NCI-H1694 (cell line): Measurements from ENCODE around the gene CLPSL2.
"Not testable (repeated sequence)": the region's sequence is repeated elsewhere in the genome, so short reads cannot be mapped to it uniquely, and the experiment has no call there.

Source experiments
- DNase-seq: peaks from one replicate; lab custom pipeline; 2025; lab: John Stamatoyannopoulos, UW

The CLPSL2 gene

DNA sequence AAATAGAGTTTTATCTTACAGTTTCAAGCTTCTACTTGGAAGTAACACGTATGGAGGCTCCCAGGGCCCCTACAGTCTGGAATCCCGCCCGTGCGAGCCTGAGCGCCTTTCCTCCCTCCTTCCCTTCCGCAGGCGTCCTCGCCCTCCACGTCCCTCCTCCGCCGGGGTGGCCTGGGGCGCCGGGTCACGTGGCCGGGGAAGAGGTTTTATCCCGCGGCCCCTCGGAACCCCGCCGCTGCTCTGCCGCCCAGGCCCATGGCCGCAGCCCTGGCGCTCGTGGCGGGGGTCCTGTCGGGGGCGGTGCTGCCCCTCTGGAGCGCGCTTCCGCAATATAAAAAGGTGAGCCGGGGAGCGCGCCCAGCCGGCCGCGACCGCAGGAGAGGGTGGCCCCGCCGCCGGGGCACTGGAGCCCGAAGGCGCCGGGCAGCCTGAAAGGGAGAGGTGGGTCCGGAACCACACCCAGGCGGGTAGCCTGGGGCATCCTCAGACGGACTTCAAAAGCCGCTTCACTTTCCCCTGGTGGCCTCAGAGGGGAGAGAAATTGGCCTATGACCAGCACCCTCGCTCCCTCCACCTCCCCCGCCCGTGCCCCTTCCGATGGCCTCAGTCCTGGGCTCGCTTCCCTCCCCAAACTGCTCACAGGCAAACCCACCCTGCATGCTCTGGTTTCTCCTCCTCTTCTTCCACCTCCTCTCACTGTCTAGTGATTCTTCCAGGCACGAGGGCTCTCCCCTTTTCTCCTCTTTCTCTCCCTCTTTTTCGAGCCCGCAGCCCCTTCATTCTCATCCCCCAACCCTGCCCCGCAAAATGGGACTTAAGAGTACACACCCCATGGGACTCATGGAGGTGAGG lies at the start of gene CLPSL2:
Gene CLPSL2 (plus strand): TSS at position 235 of the 852 bp plus-strand sequence. CDS start 21 bp downstream, at position 256.
- no peak for DNase-seq

DNA sequence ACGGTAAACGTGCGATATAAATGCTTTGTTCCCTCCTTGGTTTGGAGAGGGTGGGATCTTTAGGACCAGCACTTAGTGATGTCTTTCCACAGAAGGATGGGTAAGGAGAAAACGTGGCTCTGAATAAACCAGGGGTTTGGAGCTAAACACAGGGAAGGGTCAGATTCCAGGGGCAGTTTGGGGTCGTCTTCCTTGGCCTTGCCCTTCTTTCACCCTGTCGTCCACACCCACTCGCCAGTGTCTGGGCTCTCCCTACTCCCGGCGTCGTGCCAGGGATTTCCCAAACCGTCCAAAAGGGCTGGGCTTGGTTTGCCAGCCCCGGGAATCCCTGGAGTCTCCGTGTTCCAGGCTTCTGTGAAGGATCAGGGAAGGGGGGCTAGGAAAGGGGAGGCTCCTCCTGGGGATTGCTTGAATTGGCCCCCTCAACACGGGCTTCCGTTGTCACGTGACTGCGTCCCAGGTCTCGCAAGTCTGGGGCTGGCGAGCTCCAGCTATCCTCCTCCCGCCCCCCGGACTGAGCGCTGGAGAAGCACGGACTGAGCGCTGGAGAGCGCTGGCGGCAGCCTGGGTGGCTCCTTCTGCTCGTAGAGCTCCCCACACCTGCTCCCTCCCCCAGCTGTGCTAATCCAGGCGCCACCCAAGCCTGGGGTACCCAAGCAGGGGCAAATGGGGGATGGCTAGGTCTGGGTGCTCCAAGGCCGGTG lies 49.0 kb upstream of the CLPSL2 start:
- DNase-seq: peak; percentile 74

GRCh38 chr6:35727935-35728682 lies 48.3 kb upstream of the CLPSL2 start:
- peak; percentile 43 for DNase-seq

GRCh38 chr6:35728683-35729678 lies 47.4 kb upstream of the CLPSL2 start:
- DNase-seq: no peak

- DNase-seq: no peak
These were observed 46.7 kb upstream of the CLPSL2 start for GRCh38 chr6:35729722-35730121.

DNA sequence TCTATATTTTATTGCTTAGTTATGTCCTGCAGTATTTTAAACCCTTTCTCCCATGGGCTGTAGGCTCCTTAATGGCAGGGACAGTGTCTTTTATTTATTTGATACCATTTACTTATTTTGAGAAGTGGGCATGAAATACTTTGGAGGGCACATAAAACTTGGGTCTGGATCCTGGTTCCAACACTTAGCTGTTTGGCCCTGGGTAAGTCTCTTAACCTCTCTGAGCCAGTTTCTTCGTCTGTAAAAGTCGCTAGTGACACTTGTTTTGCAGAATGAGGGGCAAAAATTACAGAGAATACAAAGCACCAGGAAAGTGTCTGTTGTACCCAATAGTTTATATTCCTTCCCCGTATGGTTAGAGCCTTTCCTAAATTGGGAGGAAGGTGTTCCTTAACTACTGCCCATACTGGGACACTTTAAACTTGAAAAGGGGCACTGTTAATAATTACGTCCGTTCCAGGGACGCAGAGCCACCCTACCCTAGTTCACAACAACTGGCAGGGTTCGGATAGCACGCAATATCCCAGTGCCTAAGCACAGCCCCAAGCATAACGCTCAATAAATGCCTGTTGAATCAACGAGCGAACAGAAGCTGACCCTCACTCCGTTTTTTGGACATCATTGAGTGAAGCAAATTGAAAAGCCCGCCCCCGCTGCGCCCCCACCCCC lies 45.5 kb upstream of the CLPSL2 start:
- DNase-seq: no peak

GRCh38 chr6:35731414-35731735 lies 45.0 kb upstream of the CLPSL2 start:
- DNase-seq: peak; percentile 74

DNA sequence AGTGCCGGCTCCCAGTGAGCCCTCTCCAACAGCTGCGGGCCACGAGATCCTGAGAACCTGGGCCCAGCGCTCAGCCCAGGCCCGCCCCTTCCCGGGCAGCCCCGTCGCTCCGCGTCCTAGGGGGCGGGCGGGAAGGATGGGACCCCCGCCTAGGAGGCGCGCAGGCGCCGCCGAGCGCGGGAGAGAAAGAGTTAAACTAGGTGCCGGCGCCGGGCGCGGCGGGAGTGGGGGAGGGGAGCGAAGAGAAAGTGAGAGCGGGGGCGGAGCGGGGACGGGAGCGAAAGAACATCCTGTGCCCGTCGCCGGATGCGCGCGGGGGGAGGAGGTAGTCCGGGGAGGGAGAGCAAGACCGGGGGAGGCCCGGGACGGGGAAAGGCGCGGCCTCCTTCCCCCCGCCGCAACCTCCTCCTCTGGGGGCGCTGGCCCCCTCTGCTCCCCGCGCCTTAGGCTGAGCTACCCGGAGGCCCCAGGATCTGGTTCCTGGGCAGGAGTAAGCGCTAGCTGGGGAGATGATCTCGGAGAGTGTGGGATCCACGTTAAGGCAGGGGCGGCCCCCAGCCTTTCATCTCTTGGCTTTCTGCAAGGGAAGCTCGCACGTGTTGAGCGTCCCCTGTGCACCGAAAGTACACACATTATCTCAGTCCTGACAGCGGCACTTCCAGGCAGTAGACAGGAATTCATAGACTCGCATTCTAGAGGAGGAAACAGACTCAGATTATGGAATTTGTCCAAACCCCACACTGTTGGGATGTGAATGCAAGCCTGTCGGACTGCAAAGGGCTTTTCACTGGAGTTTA lies 44.5 kb upstream of the CLPSL2 start:
- peak; percentile 67 for DNase-seq

GRCh38 chr6:35733633-35734032 lies 42.8 kb upstream of the CLPSL2 start:
- no peak for DNase-seq

GRCh38 chr6:35734319-35734718 lies 42.1 kb upstream of the CLPSL2 start:
- DNase-seq: not testable (repeated sequence)

DNA sequence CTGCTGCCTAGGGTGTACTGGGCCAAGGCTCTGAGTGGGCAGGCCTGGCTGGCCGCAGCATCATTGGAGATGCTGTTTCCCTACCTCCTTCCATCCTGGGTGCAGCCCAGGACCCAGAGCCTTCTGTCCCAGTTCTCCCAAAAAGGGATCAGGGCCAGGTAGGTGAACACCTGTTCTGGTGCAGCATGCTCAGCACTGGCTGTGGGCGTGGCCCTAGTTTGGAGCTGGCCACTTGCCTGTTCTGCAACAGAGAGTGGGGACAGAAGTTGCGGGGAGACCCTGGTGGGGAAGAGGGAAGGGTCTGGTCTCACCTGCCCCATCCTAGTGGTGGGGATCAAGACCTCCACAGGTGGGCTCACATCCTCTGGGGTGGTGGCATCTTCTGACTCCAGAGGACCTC lies 40.9 kb upstream of the CLPSL2 start:
- DNase-seq: no peak

GRCh38 chr6:35736253-35736894 lies 40.0 kb upstream of the CLPSL2 start:
- DNase-seq: peak; percentile 60

DNA sequence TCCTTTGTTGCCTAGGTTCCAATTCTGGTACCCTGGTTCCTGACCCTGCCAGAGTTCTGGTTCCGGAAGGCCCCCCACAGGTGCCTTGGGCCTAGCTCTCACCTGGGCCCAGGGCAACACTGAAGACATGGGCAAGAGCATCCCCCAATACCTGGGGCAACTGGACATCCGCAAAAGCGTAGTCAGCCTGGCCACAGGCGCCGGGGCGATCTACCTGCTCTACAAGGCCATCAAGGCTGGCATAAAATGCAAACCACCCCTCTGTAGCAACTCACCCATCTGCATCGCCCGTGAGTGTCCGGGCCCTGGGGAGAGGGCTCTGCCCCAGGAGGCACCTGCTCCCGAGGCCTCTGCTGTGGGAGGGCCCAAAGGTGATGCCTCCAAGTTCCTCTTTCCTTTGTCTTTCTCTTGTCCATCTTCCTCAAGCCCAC lies 39.4 kb upstream of the CLPSL2 start, which contains the start of gene ARMC12:
Gene ARMC12 (plus strand): TSS at position 51 of the 431 bp plus-strand sequence. CDS start 77 bp downstream, at position 128.
- no peak for DNase-seq

DNA sequence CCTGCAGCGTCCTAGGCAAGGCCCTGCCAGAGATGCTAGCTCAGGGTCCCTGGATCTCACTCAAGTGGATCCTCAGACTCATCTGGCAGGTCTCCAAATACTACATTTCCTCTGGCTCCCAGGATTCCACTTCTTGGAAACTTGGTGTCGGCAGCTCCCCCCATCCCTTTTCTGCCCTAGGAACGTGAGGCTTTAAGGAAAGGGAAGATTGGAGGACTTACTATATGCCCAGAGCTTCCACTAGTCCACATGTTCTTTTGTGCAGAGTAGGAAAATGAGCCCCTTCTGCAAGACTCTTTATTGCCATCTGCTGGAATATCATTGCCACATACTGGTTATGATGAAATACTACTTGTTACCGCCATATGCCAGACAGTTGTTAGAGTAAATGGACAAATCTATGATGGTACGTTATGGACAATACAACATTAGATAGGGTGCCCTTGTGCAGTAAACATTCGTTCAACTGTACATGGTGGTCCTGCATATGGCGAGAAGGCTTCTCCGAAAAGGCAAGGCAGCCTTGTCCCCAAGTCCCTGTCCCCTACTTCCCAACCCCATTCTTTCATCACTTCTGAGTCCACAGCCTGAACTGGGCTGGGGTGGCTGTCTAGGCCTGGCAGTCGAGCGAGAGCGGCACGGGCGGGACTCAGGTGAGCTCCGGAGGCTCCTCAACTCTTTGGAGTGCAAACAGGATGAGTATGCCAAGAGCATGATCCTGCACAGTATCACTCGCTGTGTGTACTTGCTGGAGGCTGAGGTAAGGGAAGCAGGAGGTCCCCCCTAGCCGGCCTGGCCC lies 38.8 kb upstream of the CLPSL2 start:
- DNase-seq: peak; percentile 83

GRCh38 chr6:35739645-35740524 lies 36.5 kb upstream of the CLPSL2 start:
- no peak for DNase-seq

GRCh38 chr6:35742842-35743241 lies 33.6 kb upstream of the CLPSL2 start:
- no peak for DNase-seq

DNA sequence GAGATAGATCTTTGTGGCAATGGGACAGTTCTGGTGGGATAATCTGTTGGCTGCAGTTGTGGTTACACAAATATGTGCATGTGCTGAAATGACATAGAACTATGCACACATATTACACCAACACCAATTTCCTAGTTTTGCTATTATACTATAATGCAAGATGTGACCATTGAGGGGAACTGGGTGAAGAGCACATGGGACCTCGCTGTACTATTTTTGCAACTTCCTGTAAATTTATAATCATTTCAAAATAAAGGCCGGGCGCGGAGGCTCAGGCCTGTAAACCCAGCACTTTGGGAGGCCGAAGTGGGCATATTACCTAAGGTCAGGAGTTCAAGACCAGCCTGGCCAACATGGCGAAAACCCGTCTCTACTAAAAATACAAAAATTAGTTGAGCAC lies 30.9 kb upstream of the CLPSL2 start:
- no peak for DNase-seq
